MM.1S (cell line): Measurements from ENCODE around the gene TTLL10.

ENCODE experiments used
- DNase-seq: peaks from one replicate; pipeline ENCODE4 v3.0.0-alpha.2; 2015
- H2AFZ ChIP-seq: fragments of 300-600 bp; sonication (generic); 2 replicates; pipeline ENCODE4 v1.6.0; 2016; ENCODE audit warnings: antibody characterized with exemption, low read length
- H3F3A ChIP-seq: fragments of 300-600 bp; sonication (generic); 2 replicates; pipeline ENCODE4 v1.6.1; 2016; ENCODE audit warnings: mild to moderate bottlenecking, antibody characterized with exemption, low read length, moderate library complexity, mixed read lengths; ENCODE audit not compliant: insufficient read depth
- H3K27ac ChIP-seq: fragments of 300-600 bp; sonication (generic); 2 replicates; pipeline ENCODE4 v1.5.1; 2016; ENCODE audit warnings: mild to moderate bottlenecking, low read length
- H3K27me3 ChIP-seq: fragments of 300-600 bp; sonication (generic); replicated peaks from 2 replicates; pipeline ENCODE4 v1.6.0; 2016; ENCODE audit warnings: low read length; ENCODE audit not compliant: insufficient read depth
- H3K36me3 ChIP-seq: fragments of 300-600 bp; sonication (generic); replicated peaks from 2 replicates; pipeline ENCODE4 v1.6.1; 2016; ENCODE audit warnings: mild to moderate bottlenecking, low read length, mixed read lengths; ENCODE audit not compliant: insufficient read depth
- H3K4me1 ChIP-seq: fragments of 300-600 bp; sonication (generic); 2 replicates; pipeline ENCODE4 v1.6.1; 2016; ENCODE audit warnings: low read length, mixed read lengths
- H3K4me2 ChIP-seq: fragments of 300-600 bp; sonication (generic); 2 replicates; pipeline ENCODE4 v1.6.0; 2016; ENCODE audit warnings: low read depth, low read length
- H3K4me3 ChIP-seq: fragments of 300-600 bp; sonication (generic); 2 replicates; pipeline ENCODE4 v1.5.1; 2016; ENCODE audit warnings: low read length, mixed read lengths
- H3K79me2 ChIP-seq: fragments of 300-600 bp; sonication (generic); 2 replicates; pipeline ENCODE4 v1.6.1; 2016; ENCODE audit warnings: mixed run types, low read length, mixed read lengths
- H3K9ac ChIP-seq: fragments of 300-600 bp; sonication (generic); 2 replicates; pipeline ENCODE4 v1.6.1; 2016; ENCODE audit warnings: low read length, mixed read lengths
- H3K9me2 ChIP-seq: fragments of 300-600 bp; sonication (generic); replicated peaks from 2 replicates; pipeline ENCODE4 v1.6.1; 2016; ENCODE audit warnings: mild to moderate bottlenecking, low read length, mixed read lengths; ENCODE audit not compliant: insufficient read depth
- H3K9me3 ChIP-seq: fragments of 300-600 bp; sonication (generic); replicated peaks from 2 replicates; pipeline ENCODE4 v1.6.1; 2016; ENCODE audit warnings: mild to moderate bottlenecking, low read length, mixed read lengths; ENCODE audit not compliant: insufficient read depth
- H4K20me1 ChIP-seq: fragments of 300-600 bp; sonication (generic); 2 replicates; pipeline ENCODE4 v1.6.1; 2016; ENCODE audit warnings: mild to moderate bottlenecking, low read length, moderate library complexity, mixed read lengths; ENCODE audit not compliant: insufficient read depth
- EZH2 ChIP-seq: fragments of 300-600 bp; sonication (generic); optimal IDR thresholded peaks from 2 replicates; pipeline ENCODE3; 2017; ENCODE audit warnings: low read depth, mild to moderate bottlenecking, antibody characterized with exemption, low read length, mixed read lengths
- EZH2phosphoT487 ChIP-seq: fragments of 300-600 bp; sonication (generic); IDR thresholded peaks from 2 replicates; pipeline ENCODE4 v1.6.1; 2018; ENCODE audit warnings: antibody characterized with exemption, low read length
- TF ChIP-seq, protein P1 (sequence below): fragments of 300-600 bp; sonication (generic); IDR thresholded peaks from 2 replicates; pipeline ENCODE4 v1.5.1; 2016; ENCODE audit warnings: antibody characterized with exemption, low read length, mixed read lengths

The TTLL10 gene

GRCh38 chr1:1153874-1154273 is 19.8 kb upstream of the TTLL10 start:
- H3K4me3 ChIP-seq, result no peak overlapping the region
- no peak overlapping the region for H3K4me2 ChIP-seq
- H3K27ac ChIP-seq, result no peak overlapping the region
- TF ChIP-seq, protein P1, sequence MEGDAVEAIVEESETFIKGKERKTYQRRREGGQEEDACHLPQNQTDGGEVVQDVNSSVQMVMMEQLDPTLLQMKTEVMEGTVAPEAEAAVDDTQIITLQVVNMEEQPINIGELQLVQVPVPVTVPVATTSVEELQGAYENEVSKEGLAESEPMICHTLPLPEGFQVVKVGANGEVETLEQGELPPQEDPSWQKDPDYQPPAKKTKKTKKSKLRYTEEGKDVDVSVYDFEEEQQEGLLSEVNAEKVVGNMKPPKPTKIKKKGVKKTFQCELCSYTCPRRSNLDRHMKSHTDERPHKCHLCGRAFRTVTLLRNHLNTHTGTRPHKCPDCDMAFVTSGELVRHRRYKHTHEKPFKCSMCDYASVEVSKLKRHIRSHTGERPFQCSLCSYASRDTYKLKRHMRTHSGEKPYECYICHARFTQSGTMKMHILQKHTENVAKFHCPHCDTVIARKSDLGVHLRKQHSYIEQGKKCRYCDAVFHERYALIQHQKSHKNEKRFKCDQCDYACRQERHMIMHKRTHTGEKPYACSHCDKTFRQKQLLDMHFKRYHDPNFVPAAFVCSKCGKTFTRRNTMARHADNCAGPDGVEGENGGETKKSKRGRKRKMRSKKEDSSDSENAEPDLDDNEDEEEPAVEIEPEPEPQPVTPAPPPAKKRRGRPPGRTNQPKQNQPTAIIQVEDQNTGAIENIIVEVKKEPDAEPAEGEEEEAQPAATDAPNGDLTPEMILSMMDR, result no peak
- TF ChIP-seq EZH2phosphoT487, result no peak
- TF ChIP-seq EZH2, result no peak
- H3K9ac ChIP-seq, result no peak overlapping the region
- H3K36me3 ChIP-seq, result no peaks in the 10 kb centered on the region
- no peaks in the 10 kb centered on the region for H3K79me2 ChIP-seq
- no peaks in the 10 kb centered on the region for H3F3A ChIP-seq
- peaks cover 72% of the 10 kb centered on the region for H3K27me3 ChIP-seq
- no peak overlapping the region for H2AFZ ChIP-seq
- no peaks in the 10 kb centered on the region for H3K9me2 ChIP-seq
- no peaks in the 10 kb centered on the region for H3K9me3 ChIP-seq
- no peaks in the 10 kb centered on the region for H4K20me1 ChIP-seq
- H3K4me1 ChIP-seq, result 0 out of 2 replicates have a peak, but pooled peaks cover 2% of the 10 kb centered on the region
- no peak for DNase-seq

- Histone ChIP-seq H3K4me1 (no peaks in the 10 kb centered on the region), H3K9me2 (no peaks in the 10 kb centered on the region), H3K9ac (no peak overlapping the region), H3K4me2 (no peak overlapping the region), H2AFZ (no peak overlapping the region), H3K9me3 (no peaks in the 10 kb centered on the region), H3K4me3 (no peak overlapping the region), H3K79me2 (no peaks in the 10 kb centered on the region), H3F3A (no peaks in the 10 kb centered on the region), H3K27me3 (peaks cover 76% of the 10 kb centered on the region), H3K27ac (no peak overlapping the region), H3K36me3 (no peaks in the 10 kb centered on the region), H4K20me1 (no peaks in the 10 kb centered on the region)
- TF ChIP-seq, protein P1, result no peak
- TF ChIP-seq EZH2phosphoT487 (no peak), EZH2 (no peak)
- DNase-seq, result no peak
Observed at GRCh38 chr1:1155258-1155657, 18.4 kb upstream of the TTLL10 start.

- Histone ChIP-seq H3K9me2 (no peaks in the 10 kb centered on the region), H3K4me3 (no peak overlapping the region), H3K79me2 (no peaks in the 10 kb centered on the region), H3F3A (no peaks in the 10 kb centered on the region), H3K4me2 (no peak overlapping the region), H3K9ac (no peak overlapping the region), H2AFZ (no peak overlapping the region), H4K20me1 (no peaks in the 10 kb centered on the region), H3K4me1 (no peaks in the 10 kb centered on the region), H3K27me3 (peaks cover 76% of the 10 kb centered on the region), H3K9me3 (no peaks in the 10 kb centered on the region), H3K27ac (no peak overlapping the region), H3K36me3 (no peaks in the 10 kb centered on the region)
- no peak for DNase-seq
- TF ChIP-seq EZH2phosphoT487, result no peak
- TF ChIP-seq EZH2, result no peak
- TF ChIP-seq, protein P1, result no peak
Observed at GRCh38 chr1:1156140-1157032, 17.3 kb upstream of the TTLL10 start.
